H1 (cell line): ENCODE measurements around the gene LOXL4. TPM values are rescaled to one million over a fixed set of nuclear protein-coding genes. Genes with fewer than 3 reads are reported as not detected.

Experiments
- CTCF ChIA-PET: fragments of 300-600 bp; sonication (Branson Sonifier 250); formaldehyde crosslinking; loops from one replicate; lab custom pipeline; 2021; ENCODE audit not compliant: partially characterized antibody; lab: Charles Lee
- POLR2A ChIA-PET: fragments of 300-600 bp; sonication (Branson Sonifier 250); formaldehyde crosslinking; loops from one replicate; lab custom pipeline; 2021; ENCODE audit warnings: inconsistent platforms; ENCODE audit not compliant: partially characterized antibody; lab: Charles Lee
- DNase-seq, 2 experiments: peaks; one replicate each; pipeline versions ENCODE4 v3.0.0 to v3.0.0-alpha.2; 2010 to 2022; ENCODE audit warnings: low spot score in 2 of 2, low read depth in 1 of 2, mixed read lengths in 1 of 2
- FAIRE-seq: peaks from 2 replicates; lab custom pipeline; 2011; peaks lifted over from hg19 to GRCh38; lab: Jason Lieb, UNC
- H2AFZ ChIP-seq: 2 replicates; pipeline ENCODE4 v1.8.1; 2012; ENCODE audit warnings: low read length, inconsistent platforms
- H2AK5ac ChIP-seq: 2 replicates; pipeline ENCODE4 v1.6.1; 2013; ENCODE audit warnings: low read depth, low read length
- H2BK120ac ChIP-seq: replicated peaks from 2 replicates; pipeline ENCODE3; 2013; ENCODE audit warnings: low read depth, low read length, inconsistent platforms
- H2BK12ac ChIP-seq: 2 replicates; pipeline ENCODE4 v1.6.1; 2013; ENCODE audit warnings: low read depth, low read length
- H2BK15ac ChIP-seq: 2 replicates; pipeline ENCODE4 v1.6.1; 2013; ENCODE audit warnings: low read length
- H2BK20ac ChIP-seq: 2 replicates; pipeline ENCODE4 v1.6.1; 2013; ENCODE audit warnings: low read length
- H2BK5ac ChIP-seq: 2 replicates; pipeline ENCODE4 v1.6.1; 2013; ENCODE audit warnings: low read depth, low read length
- H3K14ac ChIP-seq: 2 replicates; pipeline ENCODE4 v1.6.1; 2013; ENCODE audit warnings: inconsistent platforms; ENCODE audit not compliant: insufficient read length
- H3K18ac ChIP-seq: 2 replicates; pipeline ENCODE4 v1.6.1; 2013; ENCODE audit warnings: low read length; ENCODE audit errors: extremely low read depth
- H3K23ac ChIP-seq: 2 replicates; pipeline ENCODE4 v1.6.1; 2013; ENCODE audit warnings: inconsistent platforms; ENCODE audit not compliant: insufficient read length
- H3K23me2 ChIP-seq: 2 replicates; pipeline ENCODE4 v1.6.1; 2013; ENCODE audit warnings: low read depth, low read length
- H3K27ac ChIP-seq: 2 replicates; pipeline ENCODE4 v1.6.1; 2011; ENCODE audit warnings: low read depth, low read length, inconsistent platforms
- H3K27me3 ChIP-seq, 4 experiments: replicated peaks in 1 of 4; 1 replicate in 1 of 4; 2 replicates in 3 of 4; pipeline versions ENCODE4 v1.6.1 to v1.8.1; 2011 to 2013; ENCODE audit warnings: low read length in 3 of 4, mild to moderate bottlenecking in 3 of 4, inconsistent platforms in 2 of 4, mixed read lengths in 2 of 4, moderate library complexity in 1 of 4; ENCODE audit not compliant: control insufficient read depth in 3 of 4, insufficient read depth in 3 of 4; ENCODE audit errors: extremely low read depth in 1 of 4
- H3K36me3 ChIP-seq, 4 experiments: 2 replicates each; pipeline versions ENCODE4 v1.6.1 to v1.8.1; 2011 to 2013; ENCODE audit warnings: mild to moderate bottlenecking in 4 of 4, low read length in 3 of 4, moderate library complexity in 2 of 4, control low read depth in 1 of 4, inconsistent platforms in 1 of 4; ENCODE audit not compliant: insufficient read depth in 4 of 4, control insufficient read depth in 2 of 4
- H3K4ac ChIP-seq: replicated peaks from 2 replicates; pipeline ENCODE3; 2013; ENCODE audit warnings: low read length, low read depth, mixed read lengths, inconsistent platforms; ENCODE audit not compliant: insufficient read length
- H3K4me1 ChIP-seq, 4 experiments: replicated peaks in 1 of 4; 1 replicate in 1 of 4; 2 replicates in 3 of 4; pipeline versions ENCODE4 v1.6.1 to v1.8.1; 2011 to 2013; ENCODE audit warnings: low read length in 3 of 4, inconsistent platforms in 2 of 4, mixed read lengths in 1 of 4; ENCODE audit not compliant: insufficient read depth in 4 of 4, control insufficient read depth in 3 of 4
- H3K4me2 ChIP-seq, 2 experiments: 2 replicates each; pipeline versions ENCODE4 v1.6.1 to v1.8.1; 2011 to 2013; ENCODE audit warnings: low read depth in 2 of 2, low read length in 2 of 2, control low read depth in 1 of 2, inconsistent platforms in 1 of 2, mild to moderate bottlenecking in 1 of 2; ENCODE audit not compliant: insufficient read depth in 1 of 2
- H3K4me3 ChIP-seq, 4 experiments: fragments of 200-600, 300-600 bp in 1 of 4; sonication (generic), shearing (Covaris generic), sonication (Bioruptor Twin) in 1 of 4; 2 replicates each; pipeline versions ENCODE4 v1.5.1 to v1.8.1; 2011 to 2016; ENCODE audit warnings: low read length in 4 of 4, low read depth in 3 of 4, control low read depth in 2 of 4, inconsistent platforms in 2 of 4, mild to moderate bottlenecking in 2 of 4, mixed read lengths in 1 of 4, moderate library complexity in 1 of 4; ENCODE audit not compliant: insufficient read depth in 2 of 4; ENCODE audit errors: extremely low read depth in 1 of 4
- H3K56ac ChIP-seq: replicated peaks from 2 replicates; pipeline ENCODE3; 2013; ENCODE audit warnings: low read depth, mild to moderate bottlenecking, mixed read lengths, low read length, inconsistent platforms; ENCODE audit not compliant: insufficient read length
- H3K79me1 ChIP-seq: 2 replicates; pipeline ENCODE4 v1.6.1; 2013; ENCODE audit warnings: low read depth, low read length, control low read depth
- H3K79me2 ChIP-seq, 2 experiments: 2 replicates each; pipeline versions ENCODE4 v1.6.1 to v1.8.1; 2012 to 2013; ENCODE audit warnings: low read length in 2 of 2, mild to moderate bottlenecking in 2 of 2, inconsistent platforms in 1 of 2; ENCODE audit not compliant: insufficient read depth in 2 of 2, control insufficient read depth in 1 of 2
- H3K9ac ChIP-seq, 4 experiments: replicated peaks in 1 of 4; 1 replicate in 1 of 4; 2 replicates in 3 of 4; pipeline versions ENCODE4 v1.6.1 to v1.8.1; 2011 to 2013; ENCODE audit warnings: low read depth in 3 of 4, low read length in 3 of 4, control low read depth in 2 of 4, mild to moderate bottlenecking in 2 of 4, moderate library complexity in 2 of 4, inconsistent platforms in 1 of 4; ENCODE audit errors: extremely low read depth in 1 of 4
- H3K9me3 ChIP-seq, 2 experiments: 2 replicates each; pipeline versions ENCODE4 v1.6.1 to v1.8.1; 2012 to 2013; ENCODE audit warnings: mild to moderate bottlenecking in 2 of 2, moderate library complexity in 2 of 2, control low read depth in 1 of 2, inconsistent platforms in 1 of 2, low read depth in 1 of 2, low read length in 1 of 2, mixed read lengths in 1 of 2; ENCODE audit not compliant: insufficient read depth in 2 of 2
- H4K20me1 ChIP-seq, 2 experiments: replicated peaks in 1 of 2; 2 replicates each; pipeline versions ENCODE3 to v1.8.1; 2011 to 2013; ENCODE audit warnings: inconsistent platforms in 2 of 2, low read length in 2 of 2, mild to moderate bottlenecking in 1 of 2; ENCODE audit not compliant: insufficient read depth in 2 of 2, control insufficient read depth in 1 of 2
- H4K5ac ChIP-seq: 2 replicates; pipeline ENCODE4 v1.6.1; 2013; ENCODE audit warnings: low read length, low read depth, mixed read lengths, inconsistent platforms; ENCODE audit not compliant: insufficient read length
- H4K8ac ChIP-seq: 2 replicates; pipeline ENCODE4 v1.8.0; 2013; ENCODE audit warnings: mild to moderate bottlenecking, moderate library complexity, low read length, inconsistent platforms; ENCODE audit not compliant: insufficient read depth; ENCODE audit errors: extremely low read depth
- H4K91ac ChIP-seq: replicated peaks from 2 replicates; pipeline ENCODE3; 2013; ENCODE audit warnings: low read length, mixed read lengths, inconsistent platforms; ENCODE audit not compliant: insufficient read length
- ASH2L ChIP-seq: fragments of 200-600, 300-600 bp; sonication (generic); IDR thresholded peaks from one replicate; pipeline ENCODE4 v1.7.1; 2017; ENCODE audit warnings: low read length
- BACH1 ChIP-seq: IDR thresholded peaks from 2 replicates; pipeline ENCODE4 v1.6.1; 2012; ENCODE audit warnings: low read length, improper control_type of control experiment
- CEBPB ChIP-seq: IDR thresholded peaks from 2 replicates; pipeline ENCODE4 v1.6.1; 2012; ENCODE audit warnings: low read depth, low read length
- CHD1 ChIP-seq: IDR thresholded peaks from 2 replicates; pipeline ENCODE4 v1.6.1; 2012; ENCODE audit warnings: low read depth, low read length, improper control_type of control experiment
- CREB1 ChIP-seq: IDR thresholded peaks from 2 replicates; pipeline ENCODE4 v1.6.1; 2012; ENCODE audit warnings: inconsistent platforms
- EP300 ChIP-seq, 2 experiments: IDR thresholded peaks; 1 replicate in 1 of 2; 2 replicates in 1 of 2; pipeline ENCODE4 v1.6.1; 2011 to 2012; ENCODE audit warnings: low read depth in 2 of 2, low read length in 2 of 2, mild to moderate bottlenecking in 2 of 2, borderline replicate concordance in 1 of 2, inconsistent platforms in 1 of 2, moderate library complexity in 1 of 2
- JUND ChIP-seq: IDR thresholded peaks from 2 replicates; pipeline ENCODE4 v1.6.1; 2011; ENCODE audit warnings: mild to moderate bottlenecking, improper control_type of control experiment, low read length
- KDM4A ChIP-seq: IDR thresholded peaks from one replicate; pipeline ENCODE4 v1.7.1; 2012; ENCODE audit warnings: low read depth, mild to moderate bottlenecking, moderate library complexity, low read length, inconsistent platforms; ENCODE audit not compliant: severe bottlenecking
- NRF1 ChIP-seq: IDR thresholded peaks from 2 replicates; pipeline ENCODE4 v1.6.1; 2011; ENCODE audit warnings: mild to moderate bottlenecking, low read depth, low read length, improper control_type of control experiment
- RNF2 ChIP-seq: fragments of 200-900, 300-1000 bp; sonication (generic); IDR thresholded peaks from 2 replicates; pipeline ENCODE4 v1.7.1; 2016; ENCODE audit warnings: borderline replicate concordance, low read depth, mild to moderate bottlenecking, antibody characterized with exemption, low read length; ENCODE audit not compliant: poor library complexity, severe bottlenecking; ENCODE audit errors: missing control alignments
- SIRT6 ChIP-seq: IDR thresholded peaks from one replicate; pipeline ENCODE4 v1.7.1; 2012; ENCODE audit warnings: low read length, inconsistent platforms
- SIX5 ChIP-seq: IDR thresholded peaks from 2 replicates; pipeline ENCODE4 v1.6.1; 2011; ENCODE audit warnings: mild to moderate bottlenecking, low read depth, low read length
- WGBS, 2 experiments: shearing (Covaris generic) in 1 of 2; methylation state at CpG; one replicate each; pipeline versions ENCODE4 v1.1.6 to v1.1.7; 2013 to 2015; ENCODE audit warnings: low lambda C conversion rate in 2 of 2, mixed read lengths in 2 of 2, inconsistent platforms in 1 of 2, low coverage in 1 of 2, missing lambda C conversion rate in 1 of 2; ENCODE audit not compliant: insufficient replicate concordance in 2 of 2, insufficient coverage in 1 of 2, insufficient read length in 1 of 2; ENCODE audit errors: extremely low coverage in 1 of 2, missing lambda C conversion rate in 1 of 2; 5-methylcytosine and 5-hydroxymethylcytosine counted together
- polyA plus RNA-seq, 7 experiments: library from polyadenylated mRNA; depleted of rRNA in 3 of 7; stranded (reverse) in 5 of 7; unstranded in 2 of 7; fragments of >200 nt in 5 of 7; fragments of 200-250 nt in 2 of 7; gene quantifications; 1 replicate in 5 of 7; 2 replicates in 1 of 7; 4 replicates in 1 of 7; pipeline versions ENCODE4 v1.2.1 to v1.2.3, GENCODE V29; 2011 to 2013; ENCODE audit warnings: missing spikeins in 2 of 7, mixed read lengths in 2 of 7
- total RNA-seq: library from RNA; stranded (reverse); fragmentation: NEBNext Ultra II Directional; extraction: Animal tissue kit (Norgen Biotek cat#: 25700); gene quantifications from 2 replicates; pipeline ENCODE4 v1.2.1, GENCODE V29; 2021

The LOXL4 gene
- total and polyA plus RNA-seq, 2 of the 8 experiments (the other 6 are each of a cell fraction or from before 2014, with no cell fraction given) = 0.13 to 0.27 TPM

DNA sequence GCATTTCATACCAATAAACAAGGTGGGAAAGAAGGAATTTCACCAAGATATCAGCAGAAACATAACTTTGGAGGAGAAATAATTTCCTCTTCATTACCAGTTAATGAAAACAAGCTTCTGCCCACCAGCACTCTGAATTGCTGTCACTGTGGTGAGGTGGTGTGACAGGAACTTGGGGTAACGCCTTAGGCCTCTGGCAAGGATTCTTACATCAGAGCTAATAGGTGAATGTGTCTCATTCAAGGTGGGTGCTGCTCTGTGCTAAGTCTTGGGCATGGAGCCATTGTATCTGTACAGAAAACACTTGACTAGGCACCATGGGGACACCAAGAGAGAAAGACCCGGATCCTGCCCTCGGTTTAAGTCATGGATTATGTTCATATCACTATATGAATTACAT lies 8.3 kb upstream of the LOXL4 start:
- POLR2A ChIA-PET = no interaction called here
- CTCF ChIA-PET = interaction anchor here (1.1 to 1.3 kb wide), 2 partner anchors 32 to 33 kb away, joined by 3 to 4 read pairs; no protein-coding TSS in a partner anchor

More for the DNA sequence above, 8.3 kb upstream of the LOXL4 start:
- H3K23me2 ChIP-seq = no peaks in the 10 kb centered on the region
- H2BK12ac ChIP-seq = no peak overlapping the region
- no peaks in the 10 kb centered on the region for H3K79me1 ChIP-seq
- H3K18ac ChIP-seq = no peak overlapping the region
- no peaks in the 10 kb centered on the region for H3K9me3 ChIP-seq
- H3K9ac ChIP-seq = no peak overlapping the region
- H2BK20ac ChIP-seq = no peak overlapping the region
- WGBS, 2 experiments = 86% methylated on average over 3 of the region's 3 CpGs; no CpG with 5 or more reads in 1 of the 2 experiments
- H2AFZ ChIP-seq = no peak overlapping the region
- H2AK5ac ChIP-seq = no peak overlapping the region
- H3K4me2 ChIP-seq = no peak overlapping the region
- H3K79me2 ChIP-seq = no peaks in the 10 kb centered on the region
- H3K14ac ChIP-seq = no peak overlapping the region
- no peaks in the 10 kb centered on the region for H4K20me1 ChIP-seq
- H3K4me3 ChIP-seq = no peak overlapping the region
- TF ChIP-seq SIX5 (no peak), KDM4A (no peak), CREB1 (no peak), CHD1 (no peak), ASH2L (no peak), EP300 (IDR thresholded peaks at IDR 0.05; ENCODE audit: borderline replicate concordance in 1 of 2, low read depth in 2 of 2, low read length in 2 of 2) (no peak), JUND (no peak), NRF1 (no peak), BACH1 (no peak), SIRT6 (no peak), CEBPB (no peak), RNF2 (no peak)
- H4K5ac ChIP-seq = no peak overlapping the region
- H2BK15ac ChIP-seq = no peak overlapping the region
- H4K8ac ChIP-seq = no peak overlapping the region
- no peak overlapping the region for H3K4ac ChIP-seq
- no peak overlapping the region for H3K23ac ChIP-seq
- H3K4me1 ChIP-seq = peaks cover 0 to 4% (median 1%) of the 10 kb centered on the region in 4 experiments; a peak in 2 of 7 replicates
- H3K36me3 ChIP-seq = no peaks in the 10 kb centered on the region
- no peak overlapping the region for H2BK5ac ChIP-seq
- H3K27ac ChIP-seq = no peak overlapping the region
- H3K27me3 ChIP-seq = no peaks in the 10 kb centered on the region
- no peak overlapping the region for H2BK120ac ChIP-seq
- FAIRE-seq (no peak), DNase-seq (no peak)
- H3K56ac ChIP-seq = no peak overlapping the region
- no peak overlapping the region for H4K91ac ChIP-seq
